Activated naive CD8-positive, alpha-beta T cell (primary cell): ENCODE results near the gene MCHR2.
"Not testable (repeated sequence)": the region's sequence is repeated elsewhere in the genome, so short reads cannot be mapped to it uniquely, and the experiment has no call there.

Source experiments
- H3K27ac Mint-ChIP-seq: one replicate; pipeline ENCODE4 v1.8.0; 2021; ENCODE audit warnings: mixed read lengths
- H3K27me3 Mint-ChIP-seq: one replicate; pipeline ENCODE4 v1.8.0; 2021; ENCODE audit warnings: mixed read lengths
- H3K36me3 Mint-ChIP-seq: one replicate; pipeline ENCODE4 v1.8.0; 2021; ENCODE audit warnings: mixed read lengths
- H3K4me1 Mint-ChIP-seq: one replicate; pipeline ENCODE4 v1.8.0; 2021; ENCODE audit warnings: low read depth, mixed read lengths
- H3K4me3 Mint-ChIP-seq: one replicate; pipeline ENCODE4 v1.8.0; 2021; ENCODE audit warnings: mild to moderate bottlenecking, mixed read lengths
- H3K9me3 Mint-ChIP-seq: one replicate; pipeline ENCODE4 v1.8.0; 2021; ENCODE audit warnings: low read depth, mixed read lengths

The MCHR2 gene, protein sequence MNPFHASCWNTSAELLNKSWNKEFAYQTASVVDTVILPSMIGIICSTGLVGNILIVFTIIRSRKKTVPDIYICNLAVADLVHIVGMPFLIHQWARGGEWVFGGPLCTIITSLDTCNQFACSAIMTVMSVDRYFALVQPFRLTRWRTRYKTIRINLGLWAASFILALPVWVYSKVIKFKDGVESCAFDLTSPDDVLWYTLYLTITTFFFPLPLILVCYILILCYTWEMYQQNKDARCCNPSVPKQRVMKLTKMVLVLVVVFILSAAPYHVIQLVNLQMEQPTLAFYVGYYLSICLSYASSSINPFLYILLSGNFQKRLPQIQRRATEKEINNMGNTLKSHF

GRCh38 chr6:99993533-99994251, at the start of gene MCHR2:
Gene MCHR2, minus strand, starts transcription at chr6:99994223. Its CDS starts 38,076 bp downstream, at chr6:99956147.
- no peaks in the 10 kb centered on the region for H3K36me3 Mint-ChIP-seq

DNA sequence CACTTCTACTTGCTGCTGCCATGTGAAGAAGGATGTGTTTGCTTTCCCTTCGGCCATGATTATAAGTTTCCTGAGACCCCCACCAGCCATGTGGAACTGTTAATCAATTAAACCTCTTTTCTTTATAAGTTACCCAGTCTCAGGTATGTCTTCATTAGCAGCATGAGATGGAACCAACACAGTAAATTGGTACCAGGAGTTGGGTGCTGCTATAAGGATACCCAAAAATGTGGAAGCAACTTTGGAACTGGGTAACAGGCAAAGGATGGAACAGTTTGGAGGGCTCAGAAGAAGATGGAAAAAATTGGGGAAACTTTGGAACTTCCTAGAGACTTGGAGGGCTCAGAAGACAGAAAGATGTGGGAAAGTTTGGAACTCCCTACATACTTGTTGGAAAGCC, 44.5 kb upstream of the MCHR2 start:
- H3K36me3 Mint-ChIP-seq, H3K4me1 Mint-ChIP-seq, H3K4me3 Mint-ChIP-seq, H3K27ac Mint-ChIP-seq, H3K9me3 Mint-ChIP-seq, H3K27me3 Mint-ChIP-seq: not testable (repeated sequence)

More at GRCh38 chr6:99993533-99994251, at the start of gene MCHR2:
- Mint-ChIP-seq H3K9me3 (no peaks in the 10 kb centered on the region), H3K27me3 (peaks cover 28% of the 10 kb centered on the region), H3K27ac (no peak within 1 kb of the TSS), H3K4me1 (peaks cover 3% of the 10 kb centered on the region), H3K4me3 (no peak within 1 kb of the TSS)

- no peaks in the 10 kb centered on the region for H3K4me1 Mint-ChIP-seq
- H3K4me3 Mint-ChIP-seq, result no peak overlapping the region
- peaks cover 6% of the 10 kb centered on the region for H3K9me3 Mint-ChIP-seq
- peaks cover 4% of the 10 kb centered on the region for H3K27me3 Mint-ChIP-seq
- no peak overlapping the region for H3K27ac Mint-ChIP-seq
- H3K36me3 Mint-ChIP-seq, result no peaks in the 10 kb centered on the region
These were observed 42.0 kb upstream of the MCHR2 start for GRCh38 chr6:100035873-100036653.

GRCh38 chr6:100023798-100024197, 29.8 kb upstream of the MCHR2 start:
- Mint-ChIP-seq H3K4me3 (no peak overlapping the region), H3K27me3 (peaks cover 4% of the 10 kb centered on the region), H3K9me3 (peaks cover 3% of the 10 kb centered on the region)

DNA sequence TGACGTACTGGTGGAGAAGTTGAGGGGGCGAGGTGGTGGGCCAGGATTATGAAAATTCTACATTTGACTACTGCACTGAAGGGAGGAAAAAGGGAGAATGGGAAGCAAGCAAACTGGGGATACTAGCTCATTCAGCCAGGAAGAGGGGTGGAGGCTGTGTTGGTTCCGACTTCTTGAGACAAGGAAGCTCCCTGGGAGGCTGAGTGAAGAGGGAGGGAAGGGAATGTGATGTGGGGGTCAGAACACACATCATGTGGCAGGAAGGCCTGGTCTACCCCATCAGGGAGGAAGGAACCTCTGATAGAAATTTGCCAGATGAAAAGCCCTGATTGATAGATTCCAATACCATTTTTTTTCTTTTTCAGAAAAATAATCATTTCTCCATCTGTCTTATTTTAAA, 28.8 kb upstream of the MCHR2 start:
- H3K27me3 Mint-ChIP-seq, result peaks cover 4% of the 10 kb centered on the region
- peaks cover 2% of the 10 kb centered on the region for H3K36me3 Mint-ChIP-seq
- no peaks in the 10 kb centered on the region for H3K4me1 Mint-ChIP-seq
- no peak overlapping the region for H3K27ac Mint-ChIP-seq
- H3K4me3 Mint-ChIP-seq, result no peak overlapping the region
- H3K9me3 Mint-ChIP-seq, result peaks cover 4% of the 10 kb centered on the region

More at GRCh38 chr6:100023798-100024197, 29.8 kb upstream of the MCHR2 start:
- no peaks in the 10 kb centered on the region for H3K4me1 Mint-ChIP-seq
- H3K27ac Mint-ChIP-seq, result no peak overlapping the region
- no peaks in the 10 kb centered on the region for H3K36me3 Mint-ChIP-seq

DNA sequence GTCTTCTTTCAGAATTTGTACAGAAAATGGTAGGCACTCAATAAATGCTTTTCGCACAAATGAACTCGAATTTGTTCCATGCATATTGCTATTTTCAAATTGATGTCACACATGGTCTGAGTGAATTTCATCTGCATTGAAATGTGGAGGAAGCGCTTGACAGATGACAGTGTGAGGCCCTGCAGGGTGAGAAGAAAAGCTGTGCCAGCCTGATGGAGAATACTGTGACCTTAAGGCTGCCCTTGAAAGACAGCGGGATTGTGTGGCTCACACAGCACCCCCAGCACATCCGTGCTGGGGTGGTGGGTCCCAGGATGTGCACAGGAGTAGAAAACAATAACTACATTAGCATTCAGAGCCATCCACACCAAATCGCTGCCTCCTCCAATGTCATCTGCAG, 14.8 kb upstream of the MCHR2 start:
- Mint-ChIP-seq H3K36me3 (no peaks in the 10 kb centered on the region), H3K4me3 (no peak overlapping the region), H3K4me1 (no peaks in the 10 kb centered on the region), H3K27ac (no peak overlapping the region), H3K27me3 (peaks cover 17% of the 10 kb centered on the region), H3K9me3 (no peaks in the 10 kb centered on the region)

DNA sequence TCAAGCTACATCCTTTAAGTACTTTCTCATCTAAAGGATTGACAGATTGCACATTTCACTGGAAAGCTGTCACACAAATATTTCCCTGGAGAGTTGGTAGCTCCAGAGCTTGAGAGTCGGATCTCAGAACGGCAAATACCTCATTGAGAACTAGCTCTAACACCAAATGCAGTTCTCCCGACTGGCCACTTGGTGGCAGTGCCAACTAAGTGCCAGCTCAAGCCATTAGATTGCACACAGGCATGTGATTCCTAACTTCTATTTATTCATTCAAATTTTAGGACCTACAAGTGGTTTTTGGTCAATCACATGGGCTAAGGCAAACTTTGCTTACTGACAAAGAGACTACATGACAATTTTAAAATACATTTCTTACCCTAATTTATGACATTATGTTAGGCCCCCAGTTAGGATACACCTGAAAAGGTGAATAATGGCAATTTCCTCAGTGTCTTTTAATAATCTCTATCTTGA, 7.9 kb upstream of the MCHR2 start:
- no peaks in the 10 kb centered on the region for H3K36me3 Mint-ChIP-seq
- no peaks in the 10 kb centered on the region for H3K4me1 Mint-ChIP-seq
- peaks cover 20% of the 10 kb centered on the region for H3K27me3 Mint-ChIP-seq
- no peaks in the 10 kb centered on the region for H3K9me3 Mint-ChIP-seq
- no peak overlapping the region for H3K27ac Mint-ChIP-seq
- H3K4me3 Mint-ChIP-seq, result no peak overlapping the region

DNA sequence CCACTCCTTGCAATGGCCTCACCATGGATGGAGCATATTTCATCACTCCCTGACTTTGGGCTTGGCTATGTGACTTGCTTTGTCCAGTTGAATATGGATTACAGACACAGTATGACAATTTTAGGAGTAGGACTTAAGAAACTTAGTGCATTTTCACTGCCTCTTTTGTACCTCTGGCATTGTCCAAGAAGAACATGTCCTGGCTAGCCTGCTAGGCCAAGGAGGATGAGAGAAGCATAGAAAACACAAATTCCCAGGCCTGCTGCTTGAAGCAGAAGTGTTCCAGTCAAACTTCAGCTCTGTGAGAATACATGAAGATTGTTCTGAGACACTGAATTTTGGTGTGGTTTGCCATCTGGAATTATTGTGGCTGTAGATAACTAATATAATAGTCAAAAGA, 3.1 kb upstream of the MCHR2 start:
- Mint-ChIP-seq H3K4me3 (no peak overlapping the region), H3K9me3 (no peaks in the 10 kb centered on the region), H3K36me3 (no peaks in the 10 kb centered on the region), H3K4me1 (peaks cover 3% of the 10 kb centered on the region), H3K27ac (no peak overlapping the region), H3K27me3 (peaks cover 32% of the 10 kb centered on the region)

GRCh38 chr6:99995916-99996315, 1.9 kb upstream of the MCHR2 start:
- no peaks in the 10 kb centered on the region for H3K9me3 Mint-ChIP-seq
- H3K27ac Mint-ChIP-seq, result no peak overlapping the region
- peaks cover 3% of the 10 kb centered on the region for H3K4me1 Mint-ChIP-seq
- H3K4me3 Mint-ChIP-seq, result no peak overlapping the region
- peaks cover 27% of the 10 kb centered on the region for H3K27me3 Mint-ChIP-seq
- H3K36me3 Mint-ChIP-seq, result no peaks in the 10 kb centered on the region

DNA sequence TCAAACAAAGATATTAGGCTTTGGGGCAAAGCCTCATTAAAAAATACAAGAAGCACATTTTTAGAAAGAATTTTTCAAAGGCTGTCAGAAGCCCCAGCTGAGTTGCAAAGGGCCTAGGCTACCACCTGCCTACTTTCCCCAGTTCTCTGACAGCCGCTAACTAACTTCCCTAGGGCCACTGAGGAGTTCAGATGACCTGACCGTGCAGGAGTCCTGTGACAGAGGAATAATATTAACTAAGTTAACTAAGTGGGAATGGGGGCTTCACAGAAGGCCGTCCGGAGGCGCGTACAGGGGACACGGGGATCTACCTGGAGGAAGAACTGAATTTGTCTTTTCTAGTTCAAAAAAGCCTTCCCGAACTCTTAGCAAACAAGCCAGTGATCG, 884 bp downstream of the MCHR2 start:
- H3K4me1 Mint-ChIP-seq, result peaks cover 3% of the 10 kb centered on the region
- H3K9me3 Mint-ChIP-seq, result no peaks in the 10 kb centered on the region
- H3K4me3 Mint-ChIP-seq, result no peak overlapping the region
- no peak overlapping the region for H3K27ac Mint-ChIP-seq
- no peaks in the 10 kb centered on the region for H3K36me3 Mint-ChIP-seq
- peaks cover 27% of the 10 kb centered on the region for H3K27me3 Mint-ChIP-seq

DNA sequence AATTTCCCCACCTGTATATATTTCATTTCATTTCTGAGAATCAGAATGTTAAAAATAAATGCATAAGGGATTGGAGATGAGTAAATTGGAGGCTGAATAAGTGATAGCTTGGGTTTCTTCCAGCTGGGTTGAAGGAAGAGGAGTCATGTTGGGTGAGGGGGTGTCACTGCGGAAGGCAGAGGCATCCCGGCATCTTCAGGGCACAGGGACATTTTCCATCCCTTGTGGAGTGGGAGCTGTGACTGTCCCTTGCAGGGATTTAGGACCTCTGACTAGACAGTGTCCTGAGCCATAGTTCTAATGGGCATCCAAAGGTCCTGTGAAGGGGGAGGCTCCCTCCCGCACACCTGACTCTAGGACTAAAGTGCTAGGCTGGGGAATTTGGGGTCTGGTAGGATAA, 2.1 kb downstream of the MCHR2 start:
- H3K27me3 Mint-ChIP-seq, result peaks cover 27% of the 10 kb centered on the region
- peaks cover 3% of the 10 kb centered on the region for H3K4me1 Mint-ChIP-seq
- no peak overlapping the region for H3K27ac Mint-ChIP-seq
- H3K4me3 Mint-ChIP-seq, result no peak overlapping the region
- H3K36me3 Mint-ChIP-seq, result no peaks in the 10 kb centered on the region
- H3K9me3 Mint-ChIP-seq, result no peaks in the 10 kb centered on the region

DNA sequence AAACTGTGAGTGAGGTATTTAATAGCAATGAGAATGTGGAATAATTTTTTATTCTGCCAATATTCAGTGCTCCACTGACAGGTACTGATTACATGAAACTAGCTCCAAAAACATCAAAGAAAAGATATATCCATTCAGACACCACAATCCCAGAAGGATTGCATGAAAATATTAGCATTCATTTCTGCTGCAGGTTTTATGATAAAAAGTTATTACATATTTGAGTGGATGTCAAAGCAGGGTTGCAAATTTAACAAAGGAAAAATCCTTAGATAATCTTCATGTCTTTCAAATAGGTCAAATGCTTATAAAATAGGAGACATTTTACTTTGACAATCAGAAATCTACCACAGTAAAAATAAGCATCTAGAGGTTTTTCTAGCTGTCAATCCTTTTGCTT, 13.3 kb downstream of the MCHR2 start:
- Mint-ChIP-seq H3K27me3 (peaks cover 2% of the 10 kb centered on the region), H3K4me3 (no peak overlapping the region), H3K27ac (no peak overlapping the region)

DNA sequence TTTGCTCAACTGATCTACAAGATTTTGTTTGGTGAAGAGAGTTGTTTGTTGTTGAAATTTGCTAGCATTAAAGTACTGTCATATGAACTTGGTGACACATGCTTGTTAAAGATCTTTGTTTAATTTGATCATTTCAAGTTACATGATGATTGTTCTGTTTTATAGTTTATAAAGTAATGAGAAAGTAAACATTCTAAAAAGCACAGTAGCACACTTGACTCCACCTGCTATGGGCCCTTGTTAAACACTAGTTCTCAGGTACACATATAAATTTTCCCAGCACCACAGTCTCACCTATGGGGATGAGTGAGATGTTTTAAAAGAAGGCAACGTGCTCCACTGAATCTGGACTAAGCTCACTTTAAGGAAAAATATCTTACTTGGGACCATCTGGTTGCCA, 14.1 kb downstream of the MCHR2 start:
- Mint-ChIP-seq H3K4me1 (no peaks in the 10 kb centered on the region), H3K27me3 (peaks cover 2% of the 10 kb centered on the region), H3K9me3 (no peaks in the 10 kb centered on the region), H3K27ac (no peak overlapping the region), H3K36me3 (no peaks in the 10 kb centered on the region), H3K4me3 (no peak overlapping the region)

More for the DNA sequence above, 13.3 kb downstream of the MCHR2 start:
- no peaks in the 10 kb centered on the region for H3K9me3 Mint-ChIP-seq
- H3K36me3 Mint-ChIP-seq, result no peaks in the 10 kb centered on the region
- no peaks in the 10 kb centered on the region for H3K4me1 Mint-ChIP-seq

GRCh38 chr6:99967052-99967451, 27.0 kb downstream of the MCHR2 start:
- Mint-ChIP-seq H3K36me3 (no peaks in the 10 kb centered on the region), H3K9me3 (no peaks in the 10 kb centered on the region), H3K4me1 (no peaks in the 10 kb centered on the region), H3K4me3 (no peak overlapping the region), H3K27me3 (no peaks in the 10 kb centered on the region), H3K27ac (no peak overlapping the region)

- Mint-ChIP-seq H3K27ac (no peak overlapping the region), H3K4me3 (no peak overlapping the region), H3K9me3 (peaks cover 8% of the 10 kb centered on the region), H3K27me3 (peaks cover 3% of the 10 kb centered on the region), H3K36me3 (no peaks in the 10 kb centered on the region), H3K4me1 (no peaks in the 10 kb centered on the region)
These were observed 34.0 kb downstream of the MCHR2 start for GRCh38 chr6:99960027-99960426.
